GM10266 (cell line): ENCODE results near the gene MTIF3.

ENCODE experiments used
- DNase-seq: peaks from one replicate; pipeline ENCODE4 v3.0.0; 2012; ENCODE audit errors: extremely low spot score
- TF ChIP-seq, protein P1 (sequence below): IDR thresholded peaks from 2 replicates; pipeline ENCODE4 v1.5.1; 2012; ENCODE audit warnings: mild to moderate bottlenecking, low read depth; ENCODE audit not compliant: control insufficient read depth, insufficient read depth; ENCODE audit errors: missing control alignments

The MTIF3 gene

DNA sequence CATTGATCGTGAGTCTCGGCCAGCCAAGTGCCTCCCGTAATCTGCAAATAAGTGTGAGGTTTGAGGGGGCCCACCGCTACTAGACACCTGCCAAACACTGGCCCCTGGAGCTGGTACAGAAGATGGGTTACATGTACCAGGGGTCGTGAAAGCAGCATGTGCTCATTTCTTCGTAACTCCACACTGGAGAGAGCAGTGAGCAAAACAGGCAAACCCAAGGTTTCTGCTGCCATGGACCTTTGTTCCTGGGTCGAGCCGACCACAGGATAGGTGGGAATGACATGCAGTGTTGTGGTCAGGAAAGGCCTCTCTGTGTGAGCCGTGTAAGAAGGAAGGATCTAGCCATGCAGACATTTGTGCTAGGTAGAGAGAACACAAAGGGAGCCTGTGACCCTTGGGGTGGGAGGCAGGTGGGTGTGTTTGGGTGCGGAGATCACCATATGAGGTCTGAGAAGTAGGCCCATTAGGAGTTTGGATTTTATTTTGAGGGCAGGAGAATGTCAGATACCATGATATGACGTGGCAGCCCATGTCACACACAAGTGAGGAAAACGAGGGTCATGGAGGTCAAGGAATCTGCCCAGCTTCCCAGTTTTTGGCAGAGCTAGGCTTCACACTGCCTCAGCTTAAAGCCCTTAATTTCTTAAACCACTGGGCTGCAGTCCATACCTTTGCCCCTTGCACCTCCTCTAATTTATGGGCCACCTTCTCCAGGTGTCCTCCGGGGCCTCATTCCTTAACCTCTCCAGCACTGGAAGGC lies 25.0 kb downstream of the MTIF3 start:
- DNase-seq, result no peak
- TF ChIP-seq, protein P1, sequence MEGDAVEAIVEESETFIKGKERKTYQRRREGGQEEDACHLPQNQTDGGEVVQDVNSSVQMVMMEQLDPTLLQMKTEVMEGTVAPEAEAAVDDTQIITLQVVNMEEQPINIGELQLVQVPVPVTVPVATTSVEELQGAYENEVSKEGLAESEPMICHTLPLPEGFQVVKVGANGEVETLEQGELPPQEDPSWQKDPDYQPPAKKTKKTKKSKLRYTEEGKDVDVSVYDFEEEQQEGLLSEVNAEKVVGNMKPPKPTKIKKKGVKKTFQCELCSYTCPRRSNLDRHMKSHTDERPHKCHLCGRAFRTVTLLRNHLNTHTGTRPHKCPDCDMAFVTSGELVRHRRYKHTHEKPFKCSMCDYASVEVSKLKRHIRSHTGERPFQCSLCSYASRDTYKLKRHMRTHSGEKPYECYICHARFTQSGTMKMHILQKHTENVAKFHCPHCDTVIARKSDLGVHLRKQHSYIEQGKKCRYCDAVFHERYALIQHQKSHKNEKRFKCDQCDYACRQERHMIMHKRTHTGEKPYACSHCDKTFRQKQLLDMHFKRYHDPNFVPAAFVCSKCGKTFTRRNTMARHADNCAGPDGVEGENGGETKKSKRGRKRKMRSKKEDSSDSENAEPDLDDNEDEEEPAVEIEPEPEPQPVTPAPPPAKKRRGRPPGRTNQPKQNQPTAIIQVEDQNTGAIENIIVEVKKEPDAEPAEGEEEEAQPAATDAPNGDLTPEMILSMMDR, result no peak

DNA sequence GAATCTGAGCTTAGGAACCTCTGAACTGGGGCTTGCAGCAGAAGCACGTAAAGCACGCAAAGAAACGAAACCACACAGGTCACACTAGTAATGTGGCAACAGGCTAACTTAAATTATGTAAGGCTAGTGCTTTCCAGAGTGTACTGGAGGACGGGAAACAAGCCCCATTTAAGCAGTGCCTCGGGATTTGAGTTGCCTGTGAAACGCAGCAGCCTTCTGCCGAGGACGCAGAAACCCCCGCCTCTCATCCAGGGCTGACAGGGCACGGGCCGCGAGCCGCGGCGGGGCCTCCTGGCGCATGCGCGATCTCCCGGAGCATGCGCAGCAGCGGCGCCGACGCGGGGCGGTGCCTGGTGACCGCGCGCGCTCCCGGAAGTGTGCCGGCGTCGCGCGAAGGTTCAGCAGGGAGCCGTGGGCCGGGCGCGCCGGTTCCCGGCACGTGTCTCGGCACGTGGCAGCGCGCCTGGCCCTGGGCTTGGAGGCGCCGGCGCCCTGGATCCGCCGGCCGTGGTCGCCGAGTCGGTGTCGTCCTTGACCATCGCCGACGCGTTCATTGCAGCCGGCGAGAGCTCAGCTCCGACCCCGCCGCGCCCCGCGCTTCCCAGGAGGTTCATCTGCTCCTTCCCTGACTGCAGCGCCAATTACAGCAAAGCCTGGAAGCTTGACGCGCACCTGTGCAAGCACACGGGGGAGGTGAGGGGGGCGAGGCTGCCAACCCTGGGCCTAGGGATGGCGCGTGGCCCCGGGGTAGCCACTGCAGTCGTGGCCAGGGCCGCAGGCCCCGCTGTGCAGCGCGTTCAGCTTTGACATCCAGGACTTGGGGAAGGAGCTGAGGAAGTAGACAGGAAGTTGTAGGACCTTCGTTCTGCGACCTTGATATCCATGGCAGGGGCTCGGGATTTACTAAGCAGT lies 25.9 kb downstream of the MTIF3 start, which contains the start of gene GTF3A:
Gene GTF3A, plus strand, starts transcription at position 374 of the 912 bp plus-strand sequence.
- DNase-seq, result peak; percentile 97
- TF ChIP-seq, protein P1, result no peak

DNA sequence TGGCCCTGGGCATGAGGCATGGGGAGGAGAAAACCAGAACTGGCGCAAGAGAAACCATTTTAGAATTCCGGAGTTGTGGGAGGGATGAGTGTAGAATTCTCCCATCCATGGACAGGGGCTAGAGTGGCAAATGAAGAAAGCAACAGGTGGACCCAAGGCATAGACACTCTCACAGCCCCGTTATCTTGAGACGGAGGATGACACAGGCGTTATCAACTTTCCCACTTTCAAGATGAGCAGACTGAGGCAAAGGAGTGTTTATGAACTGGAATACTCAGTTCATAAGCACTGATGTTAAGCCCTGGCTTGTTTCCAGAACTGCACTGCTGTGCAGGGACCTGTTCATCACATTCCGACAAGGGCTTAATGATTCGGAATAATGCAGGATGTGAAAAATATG lies 27.0 kb downstream of the MTIF3 start:
- DNase-seq, result no peak
- TF ChIP-seq, protein P1, result no peak

DNA sequence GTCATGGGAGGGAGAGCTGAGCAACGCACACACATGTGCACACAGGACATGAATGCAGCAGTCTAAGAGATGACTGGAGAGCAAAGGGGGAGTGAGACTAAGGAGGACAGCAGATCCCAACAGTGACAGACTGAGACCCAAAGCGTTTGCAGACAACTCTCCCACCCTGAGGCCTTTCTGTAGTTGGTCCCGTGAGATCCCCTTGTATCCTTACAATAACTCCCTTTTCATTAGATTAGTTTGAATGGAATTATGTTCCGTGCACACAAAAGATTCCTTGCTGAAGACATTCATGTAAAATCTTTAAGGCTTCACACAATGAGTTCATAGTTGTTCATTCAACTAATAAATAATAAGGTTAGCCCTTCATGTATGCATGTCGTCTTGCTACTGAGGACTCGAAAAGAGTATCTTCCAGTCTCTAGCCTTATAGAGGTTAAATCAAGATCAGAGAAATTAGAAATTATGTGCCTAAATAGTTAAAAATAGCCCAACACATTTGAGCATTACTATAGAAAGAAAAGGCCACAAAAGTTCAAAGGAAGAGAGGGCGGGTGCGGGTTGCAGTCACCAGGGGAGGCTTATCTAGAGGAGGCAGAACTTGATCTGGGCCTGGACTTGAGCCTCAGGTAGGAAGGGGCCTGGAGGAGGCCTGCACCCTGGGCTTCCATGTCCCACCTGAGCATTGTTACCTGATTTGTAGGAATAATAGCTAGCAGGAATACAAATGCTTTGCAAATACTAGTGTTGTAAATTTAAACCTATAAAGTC lies 29.1 kb downstream of the MTIF3 start:
- DNase-seq, result no peak
- TF ChIP-seq, protein P1, result no peak

DNA sequence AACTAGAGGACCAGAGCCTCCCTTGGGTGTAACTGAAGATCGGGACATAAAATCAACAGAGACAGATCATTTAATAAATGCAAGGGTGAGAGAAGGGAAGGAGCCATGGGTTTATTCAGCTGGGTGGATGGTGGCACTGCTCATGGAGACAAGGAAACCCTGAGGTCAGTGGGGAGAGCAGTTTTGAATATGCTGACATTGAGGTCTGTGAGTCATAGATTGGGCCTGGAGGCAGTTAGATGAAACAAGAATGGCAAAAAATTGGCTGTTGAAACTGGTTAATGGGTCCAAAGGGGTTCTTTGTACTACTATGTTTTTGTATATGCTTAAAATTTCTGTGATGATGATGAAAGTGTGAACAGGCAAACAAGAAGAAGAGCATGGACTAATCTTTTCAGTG lies 31.0 kb downstream of the MTIF3 start:
- DNase-seq, result no peak
- TF ChIP-seq, protein P1, result no peak

DNA sequence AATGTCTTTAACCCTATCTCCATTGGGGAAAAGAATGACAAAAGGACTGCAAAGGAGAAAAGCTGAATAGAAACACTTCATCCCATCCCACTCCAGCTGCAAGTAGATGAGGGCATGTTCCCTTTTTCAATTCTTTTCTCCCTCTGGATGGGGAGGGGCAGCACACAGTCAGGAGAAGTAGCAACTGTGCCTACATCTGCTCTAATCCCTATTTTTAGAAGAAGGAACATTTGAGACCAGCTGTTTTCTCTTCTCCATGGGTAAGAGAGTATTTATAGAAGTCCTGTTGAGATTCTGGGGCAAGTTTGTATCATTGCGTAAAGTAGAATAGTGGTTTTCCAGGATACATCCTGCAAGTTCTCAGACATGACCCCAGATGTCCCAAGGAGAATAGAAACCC lies 35.2 kb downstream of the MTIF3 start:
- TF ChIP-seq, protein P1, result no peak
- DNase-seq, result no peak
